Measurements from ENCODE around the gene MEG3.

Gene MEG3

GRCh38 chr14:100832311-100832960 is 6.5 kb downstream of the MEG3 start:
- no peak for DNase-seq (ENCODE audit: low read depth in 2 of 2)

- DNase-seq (ENCODE audit: low read depth in 2 of 2) = no peak
Observed at GRCh38 chr14:100834082-100834793, 8.3 kb downstream of the MEG3 start.

GRCh38 chr14:100834794-100835547 is 9.1 kb downstream of the MEG3 start:
- DNase-seq (ENCODE audit: low read depth in 2 of 2) = no peak

GRCh38 chr14:100835548-100836310 is 9.8 kb downstream of the MEG3 start:
- no peak for DNase-seq (ENCODE audit: low read depth in 2 of 2)

GRCh38 chr14:100836311-100836805 is 10.4 kb downstream of the MEG3 start:
- DNase-seq (ENCODE audit: low read depth in 2 of 2) = no peak

GRCh38 chr14:100836941-100837804 is 11.3 kb downstream of the MEG3 start:
- DNase-seq (ENCODE audit: low read depth in 2 of 2) = no peak

- DNase-seq (ENCODE audit: low read depth in 2 of 2) = no peak
Observed at GRCh38 chr14:100837805-100838350, 12.0 kb downstream of the MEG3 start.

GRCh38 chr14:100838493-100839314 is 12.8 kb downstream of the MEG3 start:
- no peak for DNase-seq (ENCODE audit: low read depth in 2 of 2)

- DNase-seq (ENCODE audit: low read depth in 2 of 2) = no peak
Observed at GRCh38 chr14:100839315-100839585, 13.3 kb downstream of the MEG3 start.

GRCh38 chr14:100839681-100840111 is 13.8 kb downstream of the MEG3 start:
- DNase-seq (ENCODE audit: low read depth in 2 of 2) = no peak

- no peak for DNase-seq (ENCODE audit: low read depth in 2 of 2)
Observed at GRCh38 chr14:100840286-100841065, 14.6 kb downstream of the MEG3 start.

GRCh38 chr14:100841066-100841760 is 15.3 kb downstream of the MEG3 start:
- DNase-seq (ENCODE audit: low read depth in 2 of 2) = no peak

- no peak for DNase-seq (ENCODE audit: low read depth in 2 of 2)
Observed at GRCh38 chr14:100841761-100842403, 16.0 kb downstream of the MEG3 start.

- DNase-seq (ENCODE audit: low read depth in 2 of 2) = no peak
Observed at GRCh38 chr14:100842799-100843198, 16.9 kb downstream of the MEG3 start.

GRCh38 chr14:100844082-100844408 is 18.1 kb downstream of the MEG3 start:
- DNase-seq (ENCODE audit: low read depth in 2 of 2) = no peak

- no peak for DNase-seq (ENCODE audit: low read depth in 2 of 2)
Observed at GRCh38 chr14:100844421-100844820, 18.5 kb downstream of the MEG3 start.

- DNase-seq (ENCODE audit: low read depth in 2 of 2) = no peak
Observed at GRCh38 chr14:100844846-100845245, 18.9 kb downstream of the MEG3 start.

- no peak for DNase-seq (ENCODE audit: low read depth in 2 of 2)
Observed at GRCh38 chr14:100845341-100845740, 19.4 kb downstream of the MEG3 start.

Data from stimulated activated CD8-positive, alpha-beta memory T cell treated with anti-CD3 and anti-CD28 coated beads, Interleukin-7, amount 100 ng/mL, for 1 hour (primary cell).